ENCODE measurements around the gene MOGAT2.
"Not testable (repeated sequence)": the region's sequence is repeated elsewhere in the genome, so short reads cannot be mapped to it uniquely, and the experiment has no call there.

MOGAT2 gene

GRCh38 chr11:75719340-75720239 lies 2.0 kb downstream of the MOGAT2 start:
- DNase-seq = no peak

GRCh38 chr11:75720639-75721038 lies 3.0 kb downstream of the MOGAT2 start:
- DNase-seq = no peak

GRCh38 chr11:75721852-75722668 lies 4.4 kb downstream of the MOGAT2 start:
- no peak for DNase-seq

- no peak for DNase-seq
These were observed 5.0 kb downstream of the MOGAT2 start for GRCh38 chr11:75722669-75723042.

- no peak for DNase-seq
These were observed 8.1 kb downstream of the MOGAT2 start for GRCh38 chr11:75725547-75726320.

- no peak for DNase-seq
These were observed 11.4 kb downstream of the MOGAT2 start for GRCh38 chr11:75728992-75729391.

- DNase-seq = no peak
These were observed 13.5 kb downstream of the MOGAT2 start for GRCh38 chr11:75731095-75731494.

GRCh38 chr11:75733071-75733430 lies 15.4 kb downstream of the MOGAT2 start:
- no peak for DNase-seq

- peak; percentile 85 for DNase-seq
These were observed 15.9 kb downstream of the MOGAT2 start for GRCh38 chr11:75733431-75734107.

GRCh38 chr11:75734491-75735180 lies 17.0 kb downstream of the MOGAT2 start:
- no peak for DNase-seq

- no peak for DNase-seq
These were observed 17.7 kb downstream of the MOGAT2 start for GRCh38 chr11:75735181-75735845.

- DNase-seq = no peak
These were observed 19.7 kb downstream of the MOGAT2 start for GRCh38 chr11:75737314-75737713.

GRCh38 chr11:75740681-75741080 lies 23.0 kb downstream of the MOGAT2 start:
- DNase-seq = no peak

- DNase-seq = not testable (repeated sequence)
These were observed 25.5 kb downstream of the MOGAT2 start for GRCh38 chr11:75743159-75743558.

GRCh38 chr11:75743711-75744563 lies 26.3 kb downstream of the MOGAT2 start:
- no peak for DNase-seq

GRCh38 chr11:75745807-75746206 lies 28.2 kb downstream of the MOGAT2 start:
- DNase-seq = no peak

- not testable (repeated sequence) for DNase-seq
These were observed 31.2 kb downstream of the MOGAT2 start for GRCh38 chr11:75748729-75749273.

- DNase-seq = not testable (repeated sequence)
These were observed 37.3 kb downstream of the MOGAT2 start for GRCh38 chr11:75754933-75755332.

GRCh38 chr11:75757651-75758050 lies 40.0 kb downstream of the MOGAT2 start:
- DNase-seq = no peak

GRCh38 chr11:75759832-75760231 lies 42.2 kb downstream of the MOGAT2 start:
- DNase-seq = no peak

All from NCI-H2029 treated with DMSO at 0.1 percent for 48 hours (cell line).